Sigmoid colon (tissue), 4 donors: ENCODE data around the gene ZNF223.

Experiments used
- CTCF ChIP-seq, 4 experiments: fragments of 450-650 bp in 3 of 4; fragments of 200-600 bp in 1 of 4; IDR thresholded peaks; one replicate each; pipeline ENCODE4 v1.5.1; 2016 to 2019; ENCODE audit warnings: antibody characterized with exemption in 4 of 4, mild to moderate bottlenecking in 3 of 4, moderate library complexity in 2 of 4
- EP300 ChIP-seq, 4 donors: sonication (generic); formaldehyde crosslinking; IDR thresholded peaks; one replicate each; pipeline ENCODE4 v1.6.1; 2017; ENCODE audit warnings: antibody characterized with exemption in 4 of 4
- POLR2A ChIP-seq, 2 donors: fragments of 450-650 bp; IDR thresholded peaks; one replicate each; pipeline ENCODE4 v1.6.1; 2016; ENCODE audit warnings: antibody characterized with exemption in 2 of 2, mild to moderate bottlenecking in 2 of 2, moderate library complexity in 2 of 2

- TF ChIP-seq CTCF (IDR thresholded peaks at IDR 0.05) (no peak), EP300 (IDR thresholded peaks at IDR 0.05) (no peak), POLR2A (IDR thresholded peaks at IDR 0.05) (no peak)
These were observed 26.5 kb upstream of the ZNF223 start, which contains the start of gene ZNF222 for GRCh38 chr19:44025217-44025936.
